Fibroblast of skin of left biceps (primary cell): Measurements from ENCODE around the gene GAREM1.
A peak's percentile ranks its signal among the peaks of the same experiment; 100 is the strongest.

Experiments
- DNase-seq, 2 experiments: peaks; one replicate each; pipeline ENCODE4 v3.0.0-alpha.2; 2013; ENCODE audit warnings: low read depth in 2 of 2

GAREM1 gene

DNA sequence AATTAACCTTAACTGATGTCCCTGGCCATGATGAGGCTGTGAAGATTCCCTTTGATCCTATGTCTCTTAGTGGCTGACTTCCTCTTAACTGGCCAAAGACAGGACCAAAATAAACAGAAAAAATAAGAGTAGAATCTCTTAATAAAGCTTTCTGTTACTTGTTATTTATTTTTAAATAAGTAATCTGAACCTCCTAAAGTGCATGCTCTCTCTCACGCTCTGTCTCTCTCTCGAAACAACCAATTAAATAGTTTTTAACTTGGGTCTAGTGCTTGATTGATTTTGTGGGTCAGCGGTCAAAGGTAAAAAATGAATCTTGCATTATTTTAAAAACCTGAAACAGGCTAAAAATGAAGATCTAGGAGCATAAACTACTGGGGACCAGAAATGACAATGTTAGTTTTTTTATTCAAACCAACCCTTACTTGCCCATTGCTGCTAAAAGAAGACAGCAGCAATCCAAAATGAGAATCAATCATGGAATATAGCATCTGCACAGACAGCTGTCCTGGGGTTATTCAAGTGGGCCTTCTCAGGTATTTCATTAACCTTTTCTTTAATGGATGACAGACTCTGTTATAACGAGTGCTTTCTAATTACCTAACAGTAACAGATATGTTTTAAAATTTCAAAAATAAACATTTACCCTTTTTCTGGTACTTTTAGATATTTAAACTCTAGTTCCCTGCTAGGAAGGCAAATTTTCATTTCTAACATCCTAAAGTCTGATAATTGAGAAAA, 11.2 kb downstream of the GAREM1 start:
- no peak for DNase-seq

DNA sequence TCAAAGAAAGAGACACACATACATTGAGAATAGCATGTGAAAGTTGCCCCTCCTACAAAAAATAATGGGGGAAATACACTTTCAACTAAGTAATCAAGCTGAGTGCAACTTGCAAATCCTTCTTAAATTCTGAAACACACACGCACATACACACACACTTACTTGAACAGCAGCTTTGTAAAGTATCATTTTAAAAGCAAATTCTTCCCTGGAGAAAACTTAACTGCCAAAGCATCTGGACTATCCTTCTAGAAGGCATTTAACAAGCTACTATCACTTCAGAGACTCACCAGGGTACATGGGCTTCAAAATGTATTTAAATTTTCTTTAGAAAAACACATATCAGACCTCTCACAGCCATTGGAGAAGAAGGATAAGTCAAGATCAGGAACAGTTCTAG, 15.3 kb downstream of the GAREM1 start:
- DNase-seq, result no peak

DNA sequence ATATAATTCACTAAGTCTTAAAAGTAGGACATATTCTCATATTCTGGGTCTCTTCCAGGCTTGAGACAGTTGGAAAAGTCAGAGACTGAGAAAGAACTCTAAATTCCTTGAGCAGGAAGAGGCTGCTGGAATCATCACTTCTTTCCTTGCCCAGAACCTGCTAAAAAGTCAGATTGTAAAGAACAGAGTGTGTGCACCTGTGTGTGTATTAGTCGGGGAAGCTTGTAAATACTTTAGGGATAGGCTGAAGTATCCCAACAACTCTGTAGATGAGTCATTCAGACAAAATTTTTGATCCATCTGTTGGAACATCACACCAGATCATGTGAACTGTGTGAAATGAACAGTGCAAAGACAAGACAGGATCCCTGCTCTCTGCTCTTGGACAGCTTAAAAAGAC, 16.1 kb downstream of the GAREM1 start:
- no peak for DNase-seq

DNA sequence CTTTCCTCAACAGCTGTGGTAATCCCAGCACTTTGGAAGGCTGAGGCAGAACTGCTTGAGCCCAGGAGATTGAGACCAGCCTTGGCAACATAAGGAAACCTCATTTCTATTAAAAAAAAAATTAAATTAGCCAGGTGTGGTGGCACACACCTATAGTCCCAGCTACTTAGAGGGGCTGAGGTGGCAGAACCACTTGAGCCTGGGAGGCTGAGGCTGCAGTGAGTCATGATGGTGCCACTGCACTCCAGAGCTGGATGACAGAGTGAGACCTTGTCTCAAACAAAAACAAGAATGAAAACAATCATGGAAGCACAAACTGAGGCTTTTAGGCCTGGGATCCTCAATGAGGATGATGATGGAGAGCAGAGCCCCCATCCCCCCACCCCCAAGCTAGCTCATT, 19.8 kb downstream of the GAREM1 start:
- no peak for DNase-seq

DNA sequence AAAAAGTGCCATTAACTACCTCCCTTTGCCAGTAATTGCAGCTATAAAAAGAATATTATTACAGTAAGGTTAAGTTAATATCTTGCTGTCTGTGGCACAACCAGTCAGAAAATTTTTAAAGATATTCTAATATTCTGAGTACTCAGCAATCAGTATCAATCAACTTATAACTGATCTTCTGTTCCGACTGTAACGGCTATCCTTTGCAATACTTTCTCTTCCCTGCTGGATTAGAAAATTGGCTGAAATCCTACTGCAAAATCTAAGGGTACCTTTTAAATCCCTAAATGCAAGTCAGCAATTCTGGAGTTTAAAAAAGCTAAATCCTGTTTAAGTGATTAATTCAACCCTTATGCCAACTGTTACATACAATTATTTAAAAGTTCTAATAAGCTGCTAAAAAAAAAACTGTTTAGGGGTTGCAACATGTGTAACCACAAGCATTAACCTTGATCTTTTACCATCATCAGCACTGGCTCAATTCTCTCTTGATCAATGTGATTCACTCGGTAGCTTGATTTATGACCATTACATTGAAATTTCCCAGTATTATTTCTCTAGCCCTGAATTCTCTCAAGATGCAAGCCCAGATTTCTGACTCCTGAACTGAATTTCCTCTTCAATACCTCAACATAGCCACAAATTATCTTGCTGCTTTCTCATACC, 20.5 kb downstream of the GAREM1 start:
- no peak for DNase-seq

DNA sequence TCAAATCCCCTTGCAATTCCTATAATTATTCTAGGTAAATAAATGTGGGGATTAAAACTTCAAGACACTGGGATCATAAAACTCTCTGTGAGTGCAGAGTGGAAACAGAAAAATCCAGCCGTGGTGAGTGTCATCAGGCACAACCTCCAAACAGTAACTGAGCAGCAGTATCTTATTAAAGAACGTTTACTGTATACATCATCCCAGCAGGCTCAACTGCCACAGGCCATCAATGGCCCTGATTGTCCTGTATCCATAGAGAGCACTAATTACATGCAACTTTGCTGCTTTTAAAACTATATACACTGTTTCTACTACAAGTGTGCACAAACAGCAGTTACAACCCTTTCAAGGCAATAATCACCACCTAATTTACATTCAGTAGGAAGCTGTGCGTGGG, 23.9 kb downstream of the GAREM1 start:
- DNase-seq, result no peak

DNA sequence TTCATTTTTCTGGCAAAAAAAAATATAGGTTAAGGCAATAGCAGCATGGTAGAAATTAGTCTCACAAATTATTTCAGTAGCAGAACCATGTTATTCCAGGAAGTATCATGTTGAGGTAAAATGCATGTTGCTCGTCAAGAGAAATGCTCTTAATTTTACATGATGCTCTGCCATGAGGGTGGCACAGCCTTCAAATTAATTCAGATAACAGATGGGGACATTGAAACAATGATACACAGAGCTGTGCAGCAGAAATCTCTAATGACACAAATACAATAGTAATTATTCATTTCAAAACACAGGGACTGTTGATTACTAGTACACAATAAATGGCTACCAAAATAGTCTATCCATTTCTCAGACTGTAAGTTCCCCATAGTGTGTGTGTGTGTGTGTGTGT, 24.8 kb downstream of the GAREM1 start:
- DNase-seq, result no peak

DNA sequence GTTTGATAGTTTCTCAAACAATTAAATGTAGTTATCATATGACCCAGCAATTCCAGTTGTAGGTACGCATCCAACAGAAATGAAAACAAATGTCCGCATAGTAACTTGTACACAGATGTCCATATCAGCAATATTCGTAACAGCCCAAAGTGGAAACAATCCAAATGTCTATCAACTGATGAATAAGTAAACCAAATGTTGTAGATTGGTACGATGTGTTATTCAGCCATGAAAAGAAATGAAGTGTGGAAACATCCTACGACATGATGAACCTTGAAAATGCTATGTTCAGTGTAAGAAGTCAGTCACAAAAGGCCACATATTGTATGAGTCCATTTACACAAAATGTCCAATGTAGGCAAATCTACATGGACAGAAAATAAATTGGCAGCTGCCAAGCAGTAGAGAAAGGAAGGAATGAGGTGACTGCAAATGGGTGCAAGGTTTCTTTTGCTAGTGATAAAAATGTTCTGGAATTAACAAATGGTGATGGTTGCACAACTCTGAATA, 26.9 kb downstream of the GAREM1 start:
- DNase-seq, result no peak

DNA sequence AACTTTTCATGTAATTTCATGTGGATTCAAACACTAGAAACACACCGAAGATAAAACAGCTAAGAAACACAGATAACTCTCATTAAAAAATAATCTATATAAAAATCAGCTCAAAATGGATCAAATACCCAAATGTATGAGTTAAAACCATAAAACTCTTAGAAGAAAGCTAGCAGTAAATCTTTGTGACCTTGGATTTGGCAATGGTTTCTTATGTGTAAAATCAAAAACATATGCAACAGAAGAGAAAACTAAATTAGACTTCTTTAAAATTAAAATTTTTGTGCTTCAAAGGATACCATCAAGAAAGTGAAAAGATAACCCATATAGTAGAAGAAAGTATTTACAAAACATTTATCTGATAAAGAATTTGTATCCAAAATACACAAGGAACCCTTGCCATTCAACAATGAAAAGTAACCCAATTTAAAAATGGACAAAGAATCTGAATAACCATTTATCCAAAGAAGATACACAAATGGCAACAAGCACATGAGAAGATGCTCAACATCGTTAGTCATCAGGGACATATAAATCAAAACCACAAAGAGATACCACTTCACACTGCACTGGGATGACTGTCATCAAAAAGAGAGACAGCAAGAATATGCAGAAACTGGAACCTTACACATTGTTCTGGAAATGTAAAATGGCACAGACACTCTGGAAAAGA, 27.5 kb downstream of the GAREM1 start:
- DNase-seq, result no peak

DNA sequence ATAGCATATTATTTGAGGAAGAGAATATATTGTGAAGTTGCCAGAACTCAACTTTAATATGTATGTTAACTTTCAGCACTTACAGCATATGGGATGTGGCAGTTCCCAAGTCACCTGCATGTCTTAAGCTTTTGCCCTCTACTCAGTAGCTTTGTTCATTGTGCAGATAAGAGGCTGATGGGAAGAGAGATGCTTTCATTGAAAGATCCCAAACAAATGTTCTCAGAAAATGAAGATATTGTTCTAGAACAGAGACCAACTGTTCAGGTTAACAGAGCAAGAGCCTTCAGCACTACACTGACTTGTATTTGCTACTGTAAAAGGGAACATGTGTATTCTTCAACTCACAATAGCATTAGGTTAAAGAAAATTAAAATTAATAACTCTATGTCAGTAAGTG, 28.1 kb downstream of the GAREM1 start:
- DNase-seq, result no peak

DNA sequence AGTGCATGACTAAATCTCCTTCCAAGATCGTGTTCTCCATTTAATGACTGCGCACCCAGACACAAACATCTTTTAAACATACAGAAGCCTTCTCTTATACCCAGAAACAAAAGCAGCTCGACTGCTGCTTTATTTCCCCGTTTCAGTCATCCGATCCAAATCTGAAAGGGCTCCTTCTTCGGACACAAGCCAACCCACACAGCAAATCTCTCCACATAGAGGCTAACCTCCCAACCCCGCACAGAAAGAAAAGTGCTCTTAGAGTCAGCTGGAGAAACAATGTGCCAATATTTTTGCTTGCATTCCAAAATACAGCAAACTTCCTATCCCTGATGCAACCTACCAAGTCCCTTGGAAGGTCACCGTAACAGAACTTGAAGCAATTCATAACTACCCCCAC, 29.1 kb downstream of the GAREM1 start:
- no peak for DNase-seq

DNA sequence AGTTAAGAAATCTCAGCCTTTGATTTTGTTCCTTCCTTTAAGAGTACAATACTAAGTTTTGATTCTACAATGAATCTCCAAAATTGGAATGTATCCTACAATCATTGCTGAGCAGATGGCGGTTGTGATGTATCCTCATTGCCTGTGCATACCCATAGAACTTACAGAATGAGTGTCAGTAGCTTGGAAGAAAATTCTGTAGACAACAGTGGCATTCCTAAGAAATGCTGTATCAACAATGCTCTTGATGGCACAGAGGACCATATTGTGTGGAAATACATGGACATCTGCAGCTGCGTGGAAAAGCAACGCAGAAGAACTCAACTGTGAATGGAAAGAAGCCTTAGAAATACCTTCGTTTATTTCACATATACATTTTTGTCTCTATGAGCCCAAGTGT, 30.2 kb downstream of the GAREM1 start:
- DNase-seq, result no peak

DNA sequence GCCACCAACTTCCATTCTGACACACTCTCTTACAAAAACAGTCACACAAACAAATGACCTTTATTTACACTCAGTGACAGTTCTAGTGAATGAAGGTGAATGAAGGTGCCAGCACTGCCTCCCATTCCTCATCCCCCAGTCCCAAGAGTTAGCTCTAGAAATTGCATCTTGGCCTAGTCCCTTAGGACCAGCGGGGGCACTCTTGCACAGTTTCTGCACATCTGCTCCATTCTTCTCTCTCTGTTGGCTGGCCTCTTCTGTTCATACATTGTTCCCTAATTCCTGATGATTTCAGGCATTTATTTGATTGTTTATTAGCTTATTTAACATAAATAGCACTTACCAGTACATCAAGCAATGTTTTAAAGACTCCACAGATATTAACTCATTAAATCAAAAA, 30.9 kb downstream of the GAREM1 start:
- no peak for DNase-seq

DNA sequence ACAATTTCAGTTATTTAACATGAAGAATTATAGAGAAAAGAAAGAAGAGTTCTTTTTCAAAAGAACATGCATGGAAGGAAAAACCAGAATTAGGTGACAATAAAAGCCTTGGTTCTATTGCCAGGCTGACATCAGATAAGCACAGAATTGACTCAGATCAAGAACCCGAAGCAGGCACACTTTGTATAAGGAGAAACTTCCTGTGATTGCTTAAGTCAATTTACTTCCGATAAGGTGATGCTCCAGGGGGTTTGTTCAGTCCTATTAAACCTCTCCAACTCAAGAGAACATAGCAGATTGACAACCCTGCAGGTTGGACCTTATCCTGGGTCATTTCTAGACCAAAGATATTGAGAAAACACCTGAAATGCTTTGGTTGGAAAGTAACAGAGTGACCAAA, 31.4 kb downstream of the GAREM1 start:
- no peak for DNase-seq

DNA sequence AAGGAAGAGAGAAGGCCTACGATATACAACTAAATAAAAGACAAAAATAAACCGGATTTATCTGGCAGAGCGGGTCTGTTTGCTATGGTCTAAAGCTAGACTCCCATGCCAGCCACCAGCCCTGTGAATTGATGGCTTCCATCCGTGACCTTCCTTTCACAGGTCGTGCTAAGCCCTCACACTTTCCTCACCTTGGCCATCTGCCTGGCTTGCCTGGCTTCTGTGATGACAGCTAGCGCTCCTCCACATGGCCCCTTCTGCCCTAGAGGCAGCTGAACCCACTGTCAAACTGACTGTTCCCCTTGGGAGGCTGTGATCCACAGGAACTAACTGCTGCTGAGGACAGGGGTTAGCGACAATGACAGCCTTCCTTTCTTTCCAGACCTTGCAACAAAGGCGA, 32.5 kb downstream of the GAREM1 start:
- DNase-seq, result no peak

DNA sequence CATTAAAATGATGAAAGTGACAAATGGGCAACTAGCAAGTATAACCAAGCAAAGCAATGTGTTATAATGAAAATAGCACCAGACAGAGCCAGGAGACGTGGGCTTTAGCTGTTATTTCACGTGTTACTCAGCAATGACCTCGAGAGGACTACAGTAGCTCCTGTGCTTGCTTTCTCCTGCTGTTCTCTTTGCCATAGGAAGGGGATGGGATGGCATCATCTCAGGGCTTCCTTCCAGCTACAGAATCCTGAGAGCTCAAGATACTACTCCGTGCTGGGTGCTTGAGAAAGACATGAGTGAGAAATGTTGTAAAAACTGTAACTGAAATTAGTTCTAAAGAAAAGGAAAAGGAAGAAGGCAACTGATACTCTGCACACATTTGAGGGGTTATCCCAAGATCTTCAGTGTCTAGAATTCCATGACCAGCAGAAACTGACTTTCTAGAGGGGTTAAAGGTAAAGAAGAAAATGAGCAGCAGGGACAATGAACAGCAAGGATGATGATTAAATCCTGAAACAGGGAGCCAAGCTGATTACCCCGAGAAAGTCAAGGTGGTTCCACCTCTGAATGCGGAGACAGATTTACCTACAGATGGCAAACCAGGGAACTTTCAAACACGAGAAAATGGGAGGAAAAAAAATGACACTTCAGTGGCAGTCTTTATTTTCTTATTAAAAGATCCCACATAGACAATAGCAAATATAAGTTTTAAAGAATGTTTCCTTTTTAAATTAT, 33.4 kb downstream of the GAREM1 start:
- no peak for DNase-seq

DNA sequence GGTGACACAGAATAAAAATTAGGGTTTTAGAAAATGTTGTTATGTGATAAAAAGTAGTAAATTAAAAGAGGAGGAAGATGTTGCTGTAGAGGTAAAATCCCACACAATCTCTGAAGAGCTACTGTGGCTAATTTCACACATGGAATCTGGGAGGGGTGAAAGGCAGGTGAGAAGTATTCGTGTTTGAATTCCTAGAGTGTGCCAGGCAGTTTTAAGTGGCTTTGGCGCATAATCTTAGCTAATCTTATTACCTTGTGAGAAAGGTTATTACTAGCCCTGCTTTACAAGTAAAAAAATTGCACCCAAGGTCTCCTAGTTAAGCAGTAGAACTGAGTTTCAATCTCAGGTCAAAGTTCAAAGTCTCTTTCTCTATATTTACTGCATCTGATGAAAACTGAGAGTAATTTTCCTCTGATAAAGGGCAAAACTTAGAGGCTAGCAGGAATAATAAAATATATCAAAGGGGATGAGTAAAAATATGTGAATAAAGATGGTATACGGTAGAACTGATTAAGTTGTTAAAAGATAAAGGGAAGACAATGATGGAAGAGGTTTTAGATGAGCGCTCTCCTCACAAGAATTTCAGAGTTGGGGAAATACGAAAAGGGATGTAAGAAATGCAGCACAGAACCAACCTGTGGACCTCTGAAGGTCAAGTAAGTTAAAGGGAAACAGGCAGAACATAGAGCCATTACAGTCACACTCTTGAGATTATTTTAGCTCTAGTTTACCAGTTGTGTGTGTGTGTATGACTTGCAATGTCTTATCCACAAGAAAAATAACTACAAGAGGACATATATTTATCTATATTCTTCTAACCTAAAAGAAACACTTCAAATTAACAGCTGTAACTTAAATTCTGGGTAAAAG, 34.8 kb downstream of the GAREM1 start:
- DNase-seq, result no peak

DNA sequence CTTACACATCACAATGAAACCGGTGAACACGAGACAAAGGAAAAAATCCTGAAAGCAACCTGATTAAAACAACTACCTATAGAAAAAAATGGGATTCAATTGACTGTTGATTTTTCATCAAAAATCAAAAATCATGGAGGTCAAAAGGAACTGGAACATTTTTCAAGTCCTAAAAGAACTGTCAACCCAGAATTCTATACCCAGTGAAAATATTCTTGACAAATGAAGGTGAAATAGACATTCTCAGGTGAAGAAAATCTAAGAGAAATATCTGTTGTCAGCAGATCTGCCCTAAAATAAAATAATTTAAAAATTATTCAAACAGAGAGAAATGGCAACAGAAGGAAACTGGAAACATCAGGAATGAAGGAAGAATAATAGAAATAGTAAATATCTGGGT, 38.9 kb downstream of the GAREM1 start:
- DNase-seq, result no peak

DNA sequence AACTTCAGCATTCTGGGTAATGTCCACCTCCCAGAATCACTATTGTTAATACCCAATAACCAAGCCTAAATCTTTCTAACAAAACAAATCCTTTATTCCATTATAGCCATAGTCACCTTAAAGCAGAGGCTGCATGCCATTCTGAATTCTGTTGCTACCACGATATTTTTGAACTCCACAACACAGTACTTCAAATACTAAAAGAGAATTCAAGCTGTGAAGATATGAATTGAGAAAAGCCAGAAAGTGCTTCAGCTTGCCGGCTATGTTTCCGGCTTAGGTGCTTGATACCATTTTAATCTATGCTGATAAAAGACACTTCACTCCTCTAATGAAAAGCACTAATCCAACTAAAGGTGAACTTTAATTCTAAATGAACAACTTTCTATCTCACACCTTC, 41.3 kb downstream of the GAREM1 start:
- no peak for DNase-seq

DNA sequence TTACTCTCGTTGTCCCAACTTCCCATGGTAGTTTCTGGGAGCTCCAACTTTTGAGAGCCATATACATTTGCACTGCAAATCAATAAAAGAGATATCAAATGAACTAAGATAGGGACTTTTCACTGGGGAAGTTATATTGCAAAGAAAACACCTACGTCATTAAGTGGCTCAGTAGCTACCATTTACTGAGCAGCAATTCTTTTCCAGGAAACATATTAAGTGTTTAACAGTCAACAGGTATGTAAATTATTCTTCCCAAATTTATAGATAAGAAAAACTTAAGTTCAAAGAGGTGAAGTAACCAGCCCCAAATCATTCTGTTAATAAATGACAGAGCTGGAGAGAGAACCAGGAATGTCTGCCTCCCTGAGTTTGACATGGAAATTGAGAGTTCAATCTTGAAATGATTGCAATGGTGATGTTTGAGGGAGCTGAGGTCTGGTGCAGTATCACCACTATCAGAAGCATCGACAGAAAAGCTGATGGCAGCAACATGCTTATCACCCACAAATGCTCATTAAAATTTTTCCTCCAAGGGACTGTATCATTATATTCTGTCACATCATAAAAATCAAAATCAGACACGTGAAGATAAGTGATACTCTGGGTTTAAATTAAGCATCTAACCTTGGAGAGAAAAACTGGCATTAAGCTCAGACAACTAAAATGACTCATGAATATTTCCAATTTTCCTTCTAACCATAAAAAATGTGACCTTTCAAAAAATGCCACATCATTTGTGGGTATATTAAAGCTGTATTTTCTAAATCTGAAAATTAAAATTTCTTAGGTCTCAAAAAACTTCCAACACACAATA, 43.4 kb downstream of the GAREM1 start:
- peak in 1 of 2 experiments; percentile 6 for DNase-seq
